ENCODE data around the gene CERS3.

CERS3 gene

GRCh38 chr15:100463515-100463914, 65.2 kb downstream of the CERS3 start:
- no peak for TF ChIP-seq ZNF8 (CRISPR knock-in tag; IDR thresholded peaks at IDR 0.05)
- no peak for TF ChIP-seq ZFP30 (CRISPR knock-in tag; IDR thresholded peaks at IDR 0.05)
- TF ChIP-seq PATZ1 (CRISPR knock-in tag; IDR thresholded peaks at IDR 0.05; ENCODE audit: borderline replicate concordance) = no peak
- no peak for TF ChIP-seq CREB5 (CRISPR knock-in tag; IDR thresholded peaks at IDR 0.05; ENCODE audit: low read depth)
- no peak for TF ChIP-seq CSRNP3 (CRISPR knock-in tag; IDR thresholded peaks at IDR 0.05)
- TF ChIP-seq TCF4 (CRISPR knock-in tag; IDR thresholded peaks at IDR 0.05; ENCODE audit: borderline replicate concordance) = no peak
- no peak for TF ChIP-seq PPARA (CRISPR knock-in tag; IDR thresholded peaks at IDR 0.05; ENCODE audit: borderline replicate concordance)
- no peak for TF ChIP-seq ISL1 (CRISPR knock-in tag; IDR thresholded peaks at IDR 0.05)
- TF ChIP-seq OSR1 (CRISPR knock-in tag; IDR thresholded peaks at IDR 0.05) = no peak
- TF ChIP-seq RARB (CRISPR knock-in tag; IDR thresholded peaks at IDR 0.05) = no peak
- no peak for TF ChIP-seq ARNTL (CRISPR knock-in tag; IDR thresholded peaks at IDR 0.05; ENCODE audit: borderline replicate concordance, low read depth)
- TF ChIP-seq ZNF565 (CRISPR knock-in tag; conservative IDR thresholded peaks at IDR 0.05; ENCODE audit: low read depth) = no peak
- no peak for TF ChIP-seq SNAI2 (CRISPR knock-in tag; IDR thresholded peaks at IDR 0.05)
- TF ChIP-seq TSHZ2 (CRISPR knock-in tag; IDR thresholded peaks at IDR 0.05) = no peak
- TF ChIP-seq ZC3H10 (CRISPR knock-in tag; IDR thresholded peaks at IDR 0.05) = no peak
- TF ChIP-seq TOX (CRISPR knock-in tag; IDR thresholded peaks at IDR 0.05; ENCODE audit: borderline replicate concordance) = no peak
- no peak for TF ChIP-seq ZFP3 (CRISPR knock-in tag; IDR thresholded peaks at IDR 0.05)
- TF ChIP-seq BACH2 (CRISPR knock-in tag; IDR thresholded peaks at IDR 0.05; ENCODE audit: borderline replicate concordance) = no peak
- no peak for ATAC-seq

GRCh38 chr15:100461049-100461448, 67.7 kb downstream of the CERS3 start:
- TF ChIP-seq ZNF565 (CRISPR knock-in tag; conservative IDR thresholded peaks at IDR 0.05; ENCODE audit: low read depth) (no peak), PPARA (CRISPR knock-in tag; IDR thresholded peaks at IDR 0.05; ENCODE audit: borderline replicate concordance) (no peak), ZFP30 (CRISPR knock-in tag; IDR thresholded peaks at IDR 0.05) (no peak), TSHZ2 (CRISPR knock-in tag; IDR thresholded peaks at IDR 0.05) (no peak), SNAI2 (CRISPR knock-in tag; IDR thresholded peaks at IDR 0.05) (no peak), ZC3H10 (CRISPR knock-in tag; IDR thresholded peaks at IDR 0.05) (no peak), ISL1 (CRISPR knock-in tag; IDR thresholded peaks at IDR 0.05) (no peak), ARNTL (CRISPR knock-in tag; IDR thresholded peaks at IDR 0.05; ENCODE audit: borderline replicate concordance, low read depth) (no peak), ZFP3 (CRISPR knock-in tag; IDR thresholded peaks at IDR 0.05) (no peak), CSDC2 (CRISPR knock-in tag; IDR thresholded peaks at IDR 0.05) (no peak), ZNF8 (CRISPR knock-in tag; IDR thresholded peaks at IDR 0.05) (no peak), GLIS3 (CRISPR knock-in tag; IDR thresholded peaks at IDR 0.05) (no peak), OSR1 (CRISPR knock-in tag; IDR thresholded peaks at IDR 0.05) (no peak)
- no peak for ATAC-seq
